SK-N-SH treated with all-trans-retinoic acid at 6 μM for 48 hours (cell line): Measurements from ENCODE around the gene ZNHIT3.

Experiments used
- ARNTL ChIP-seq: fragments of 450-650 bp; formaldehyde crosslinking; IDR thresholded peaks from 2 replicates; pipeline ENCODE4 v1.5.0; 2020; ENCODE audit warnings: low read depth, mild to moderate bottlenecking, moderate library complexity, borderline replicate concordance
- ESRRG ChIP-seq: fragments of 250-450 bp; sonication (Bioruptor Pico); IDR thresholded peaks from 2 replicates; pipeline ENCODE4 v1.6.1; 2021; ENCODE audit warnings: mild to moderate bottlenecking
- ISL1 ChIP-seq: fragments of 250-450 bp; sonication (Bioruptor Pico); IDR thresholded peaks from 2 replicates; pipeline ENCODE4 v2.1.2; 2022; ENCODE audit warnings: mild to moderate bottlenecking, moderate library complexity
- PPARA ChIP-seq: fragments of 250-450 bp; sonication (Bioruptor Pico); IDR thresholded peaks from 2 replicates; pipeline ENCODE4 v1.5.0; 2020; ENCODE audit warnings: mild to moderate bottlenecking, borderline replicate concordance
- RARB ChIP-seq: fragments of 250-450 bp; sonication (Bioruptor Pico); IDR thresholded peaks from 2 replicates; pipeline ENCODE4 v1.8.0; 2021; ENCODE audit warnings: mild to moderate bottlenecking, moderate library complexity
- SNAI2 ChIP-seq: fragments of 250-450 bp; sonication (Bioruptor Pico); IDR thresholded peaks from 2 replicates; pipeline ENCODE4 v1.5.0; 2020; ENCODE audit warnings: mild to moderate bottlenecking, moderate library complexity
- TCF4 ChIP-seq: fragments of 250-450 bp; sonication (Bioruptor Pico); IDR thresholded peaks from 2 replicates; pipeline ENCODE4 v1.8.0; 2021; ENCODE audit warnings: mild to moderate bottlenecking, moderate library complexity, borderline replicate concordance
- TOX ChIP-seq: fragments of 250-450 bp; sonication (Bioruptor Pico); IDR thresholded peaks from 2 replicates; pipeline ENCODE4 v1.8.0; 2021; ENCODE audit warnings: mild to moderate bottlenecking, moderate library complexity, borderline replicate concordance
- ZC3H10 ChIP-seq: fragments of 250-450 bp; sonication (Bioruptor Pico); IDR thresholded peaks from 2 replicates; pipeline ENCODE4 v1.5.1; 2021; ENCODE audit warnings: mild to moderate bottlenecking, moderate library complexity
- ZFP30 ChIP-seq: fragments of 450-650 bp; formaldehyde crosslinking; IDR thresholded peaks from 2 replicates; pipeline ENCODE4 v1.5.0; 2022; ENCODE audit warnings: mild to moderate bottlenecking, moderate library complexity
- ZNF70 ChIP-seq: fragments of 450-650 bp; formaldehyde crosslinking; IDR thresholded peaks from 2 replicates; pipeline ENCODE4 v1.5.0; 2020; ENCODE audit warnings: mild to moderate bottlenecking, moderate library complexity
- ZNF8 ChIP-seq: fragments of 450-650 bp; formaldehyde crosslinking; IDR thresholded peaks from 2 replicates; pipeline ENCODE4 v1.5.0; 2020; ENCODE audit warnings: mild to moderate bottlenecking, moderate library complexity
- TF ChIP-seq, protein P1 (sequence below): fragments of 250-450 bp; sonication (Bioruptor Pico); IDR thresholded peaks from 2 replicates; pipeline ENCODE4 v1.8.0; 2020; ENCODE audit warnings: mild to moderate bottlenecking, moderate library complexity, borderline replicate concordance
- TF ChIP-seq, protein P2 (sequence below): fragments of 250-450 bp; sonication (Bioruptor Pico); IDR thresholded peaks from 2 replicates; pipeline ENCODE4 v1.5.1; 2020; ENCODE audit warnings: low read depth, mild to moderate bottlenecking, moderate library complexity

DNA sequence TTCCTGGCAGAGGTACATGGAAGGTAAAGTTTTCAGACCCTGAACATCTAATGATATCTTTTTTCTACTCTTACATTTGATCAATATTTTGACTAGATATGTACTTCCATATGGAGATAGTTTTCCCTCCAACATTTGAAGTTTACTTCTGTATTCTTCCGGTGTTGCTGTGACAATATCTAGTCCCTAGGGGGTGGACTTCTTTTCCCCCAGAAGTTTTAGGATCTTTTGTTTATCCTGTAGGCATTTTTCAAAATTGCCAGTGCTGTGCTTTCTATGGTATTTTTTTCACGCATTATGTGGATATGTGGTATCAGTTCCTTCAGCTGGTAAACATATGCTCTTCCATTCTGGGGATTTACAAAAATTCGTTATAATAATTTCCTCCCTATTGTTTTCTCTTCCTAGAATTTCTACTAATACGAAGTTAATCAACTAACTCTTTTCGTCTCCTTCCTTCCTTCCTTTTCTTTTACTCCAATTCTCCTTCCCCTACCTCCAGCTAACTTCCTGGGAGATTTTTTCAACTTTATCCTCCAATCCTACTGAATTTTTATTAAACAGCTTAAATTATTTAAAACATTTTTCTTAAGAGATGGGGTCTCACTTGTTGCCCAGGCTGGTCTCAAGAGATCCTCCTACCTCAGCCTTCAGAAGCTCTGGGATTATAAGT lies 26.1 kb upstream of the ZNHIT3 start:
- TF ChIP-seq ZFP30 (CRISPR knock-in tag) (no peak), ZC3H10 (CRISPR knock-in tag) (no peak), ZNF8 (CRISPR knock-in tag) (no peak), TCF4 (CRISPR knock-in tag) (no peak), ISL1 (no peak), ARNTL (no peak), ZNF70 (CRISPR knock-in tag) (no peak), ESRRG (CRISPR knock-in tag) (no peak), TOX (CRISPR knock-in tag) (no peak), PPARA (CRISPR knock-in tag) (no peak), RARB (CRISPR knock-in tag) (no peak), SNAI2 (CRISPR knock-in tag) (no peak)
- TF ChIP-seq, protein P1, sequence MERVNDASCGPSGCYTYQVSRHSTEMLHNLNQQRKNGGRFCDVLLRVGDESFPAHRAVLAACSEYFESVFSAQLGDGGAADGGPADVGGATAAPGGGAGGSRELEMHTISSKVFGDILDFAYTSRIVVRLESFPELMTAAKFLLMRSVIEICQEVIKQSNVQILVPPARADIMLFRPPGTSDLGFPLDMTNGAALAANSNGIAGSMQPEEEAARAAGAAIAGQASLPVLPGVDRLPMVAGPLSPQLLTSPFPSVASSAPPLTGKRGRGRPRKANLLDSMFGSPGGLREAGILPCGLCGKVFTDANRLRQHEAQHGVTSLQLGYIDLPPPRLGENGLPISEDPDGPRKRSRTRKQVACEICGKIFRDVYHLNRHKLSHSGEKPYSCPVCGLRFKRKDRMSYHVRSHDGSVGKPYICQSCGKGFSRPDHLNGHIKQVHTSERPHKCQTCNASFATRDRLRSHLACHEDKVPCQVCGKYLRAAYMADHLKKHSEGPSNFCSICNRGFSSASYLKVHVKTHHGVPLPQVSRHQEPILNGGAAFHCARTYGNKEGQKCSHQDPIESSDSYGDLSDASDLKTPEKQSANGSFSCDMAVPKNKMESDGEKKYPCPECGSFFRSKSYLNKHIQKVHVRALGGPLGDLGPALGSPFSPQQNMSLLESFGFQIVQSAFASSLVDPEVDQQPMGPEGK (CRISPR knock-in tag), result no peak
- TF ChIP-seq, protein P2, sequence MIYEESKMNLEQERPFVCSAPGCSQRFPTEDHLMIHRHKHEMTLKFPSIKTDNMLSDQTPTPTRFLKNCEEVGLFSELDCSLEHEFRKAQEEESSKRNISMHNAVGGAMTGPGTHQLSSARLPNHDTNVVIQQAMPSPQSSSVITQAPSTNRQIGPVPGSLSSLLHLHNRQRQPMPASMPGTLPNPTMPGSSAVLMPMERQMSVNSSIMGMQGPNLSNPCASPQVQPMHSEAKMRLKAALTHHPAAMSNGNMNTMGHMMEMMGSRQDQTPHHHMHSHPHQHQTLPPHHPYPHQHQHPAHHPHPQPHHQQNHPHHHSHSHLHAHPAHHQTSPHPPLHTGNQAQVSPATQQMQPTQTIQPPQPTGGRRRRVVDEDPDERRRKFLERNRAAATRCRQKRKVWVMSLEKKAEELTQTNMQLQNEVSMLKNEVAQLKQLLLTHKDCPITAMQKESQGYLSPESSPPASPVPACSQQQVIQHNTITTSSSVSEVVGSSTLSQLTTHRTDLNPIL, result no peak
